22Rv1 (cell line): ENCODE results near the gene TCF7L1.

Source experiments
- H3K27ac ChIP-seq: fragments of 450-650 bp; 2 replicates; pipeline ENCODE4 v1.5.1; 2017
- CTCF ChIP-seq: fragments of 450-650 bp; IDR thresholded peaks from 2 replicates; pipeline ENCODE4 v1.5.1; 2017; ENCODE audit warnings: mild to moderate bottlenecking
- ZFX ChIP-seq: fragments of 450-650 bp; IDR thresholded peaks from 2 replicates; pipeline ENCODE4 v1.6.1; 2017; ENCODE audit warnings: antibody characterized with exemption, borderline replicate concordance

TCF7L1 gene

GRCh38 chr2:85282914-85283313 lies 149.7 kb downstream of the TCF7L1 start:
- no peak overlapping the region for H3K27ac ChIP-seq
- TF ChIP-seq ZFX (no peak), CTCF (no peak)

GRCh38 chr2:85283641-85284040 lies 150.4 kb downstream of the TCF7L1 start:
- H3K27ac ChIP-seq, result no peak overlapping the region
- TF ChIP-seq CTCF (no peak), ZFX (no peak)

GRCh38 chr2:85286918-85287317 lies 153.7 kb downstream of the TCF7L1 start:
- no peak overlapping the region for H3K27ac ChIP-seq

GRCh38 chr2:85287721-85288120 lies 154.5 kb downstream of the TCF7L1 start:
- TF ChIP-seq ZFX (no peak), CTCF (no peak)
- no peak overlapping the region for H3K27ac ChIP-seq

More at GRCh38 chr2:85286918-85287317, 153.7 kb downstream of the TCF7L1 start:
- TF ChIP-seq CTCF (no peak), ZFX (no peak)

- TF ChIP-seq CTCF (no peak), ZFX (no peak)
Observed at GRCh38 chr2:85288244-85288725, 155.1 kb downstream of the TCF7L1 start.

GRCh38 chr2:85291425-85292023 lies 158.3 kb downstream of the TCF7L1 start:
- no peak for TF ChIP-seq ZFX

More at GRCh38 chr2:85288244-85288725, 155.1 kb downstream of the TCF7L1 start:
- no peak overlapping the region for H3K27ac ChIP-seq

GRCh38 chr2:85302121-85302520 lies 168.9 kb downstream of the TCF7L1 start:
- H3K27ac ChIP-seq, result no peak overlapping the region
- TF ChIP-seq CTCF (no peak), ZFX (no peak)

More at GRCh38 chr2:85291425-85292023, 158.3 kb downstream of the TCF7L1 start:
- H3K27ac ChIP-seq, result no peak overlapping the region

- TF ChIP-seq ZFX (no peak), CTCF (no peak)
- H3K27ac ChIP-seq, result no peak overlapping the region
Observed at GRCh38 chr2:85303780-85304531, 170.8 kb downstream of the TCF7L1 start.
